Right lobe of liver (tissue), 4 donors: ENCODE measurements around the gene DBX1.

ENCODE experiments used
- CTCF ChIP-seq, 4 donors: fragments of 200-600 bp in 3 of 4; fragments of 450-650 bp in 1 of 4; IDR thresholded peaks; one replicate each; pipeline versions ENCODE4 v1.5.1 to v1.8.0; 2016 to 2022; ENCODE audit warnings: antibody characterized with exemption in 4 of 4, mild to moderate bottlenecking in 2 of 4
- POLR2A ChIP-seq: fragments of 450-650 bp; IDR thresholded peaks from one replicate; pipeline ENCODE4 v1.6.1; 2017; ENCODE audit warnings: antibody characterized with exemption, mild to moderate bottlenecking
- donor health status: DM: no; HTN: no; CAD: no.
- donor health status: DM: no; HTN: no; CAD: no.
- donor health status: DM: no; HTN: yes; CAD: no.

GRCh38 chr11:20207781-20208621, 47.7 kb upstream of the DBX1 start:
- TF ChIP-seq CTCF (IDR thresholded peaks at IDR 0.05) (no peak), POLR2A (no peak)
